HepG2 (cell line): ENCODE data around the gene RBP5. TPM values are rescaled to one million over a fixed set of nuclear protein-coding genes. Genes with fewer than 3 reads are reported as not detected.

Experiments
- BATF2 ChIP-seq: sonication (generic); formaldehyde crosslinking; IDR thresholded peaks from 2 replicates; pipeline ENCODE4 v1.8.0; 2022; ENCODE audit warnings: mild to moderate bottlenecking, missing genetic modification reagents, moderate library complexity
- IKZF1 ChIP-seq: fragments of 450-650 bp; IDR thresholded peaks from 2 replicates; pipeline ENCODE4 v1.7.1; 2016
- NCOA5 ChIP-seq: sonication (generic); formaldehyde crosslinking; IDR thresholded peaks from 2 replicates; pipeline ENCODE4 v1.4.0; 2020; ENCODE audit warnings: missing genetic modification reagents
- PCBP1 ChIP-seq: fragments of 200-400 bp; formaldehyde crosslinking; IDR thresholded peaks from 2 replicates; pipeline ENCODE4 v1.6.1; 2017; ENCODE audit warnings: mild to moderate bottlenecking, low read depth, low read length, borderline replicate concordance
- PHB2 ChIP-seq: fragments of 450-650 bp; IDR thresholded peaks from 2 replicates; pipeline ENCODE4 v1.6.1; 2018; ENCODE audit not compliant: partially characterized antibody
- PLSCR1 ChIP-seq: sonication (generic); formaldehyde crosslinking; IDR thresholded peaks from 2 replicates; pipeline ENCODE4 v1.5.0; 2020; ENCODE audit warnings: missing genetic modification reagents, mild to moderate bottlenecking, borderline replicate concordance
- RAD51 ChIP-seq: fragments of 450-650 bp; IDR thresholded peaks from 2 replicates; pipeline ENCODE4 v1.6.1; 2016; ENCODE audit warnings: borderline replicate concordance
- RBAK ChIP-seq: sonication (generic); formaldehyde crosslinking; IDR thresholded peaks from 2 replicates; pipeline ENCODE4 v1.5.1; 2020; ENCODE audit warnings: mild to moderate bottlenecking, missing genetic modification reagents
- SMC3 ChIP-seq: IDR thresholded peaks from 2 replicates; pipeline ENCODE4 v1.6.1; 2011; ENCODE audit warnings: low read length, improper control_type of control experiment
- TBL1XR1 ChIP-seq: fragments of 150-350 bp; IDR thresholded peaks from 2 replicates; pipeline ENCODE4 v1.6.1; 2014; ENCODE audit warnings: borderline replicate concordance, low read length; ENCODE audit not compliant: partially characterized antibody
- TCF7 ChIP-seq: sonication (generic); IDR thresholded peaks from 2 replicates; pipeline ENCODE4 v1.6.1; 2016; ENCODE audit warnings: antibody characterized with exemption, low read depth
- THRA ChIP-seq: sonication (generic); formaldehyde crosslinking; IDR thresholded peaks from 2 replicates; pipeline ENCODE4 v1.4.0; 2020; ENCODE audit warnings: missing genetic modification reagents, borderline replicate concordance
- ZBTB39 ChIP-seq: sonication (generic); formaldehyde crosslinking; IDR thresholded peaks from 2 replicates; pipeline ENCODE4 v1.5.0; 2020; ENCODE audit warnings: missing genetic modification reagents
- ZBTB7B ChIP-seq: sonication (generic); formaldehyde crosslinking; IDR thresholded peaks from 2 replicates; pipeline ENCODE4 v1.4.0; 2020; ENCODE audit warnings: missing genetic modification reagents
- ZNF12 ChIP-seq: sonication (generic); formaldehyde crosslinking; IDR thresholded peaks from 2 replicates; pipeline ENCODE4 v1.5.0; 2020; ENCODE audit warnings: missing genetic modification reagents
- ZNF281 ChIP-seq: sonication (generic); formaldehyde crosslinking; IDR thresholded peaks from 2 replicates; pipeline ENCODE4 v1.4.0; 2020; ENCODE audit warnings: missing genetic modification reagents, borderline replicate concordance
- ZNF501 ChIP-seq: sonication (generic); formaldehyde crosslinking; IDR thresholded peaks from 2 replicates; pipeline ENCODE4 v1.5.1; 2020; ENCODE audit warnings: mild to moderate bottlenecking, moderate library complexity, missing genetic modification reagents
- ZNF597 ChIP-seq: sonication (generic); formaldehyde crosslinking; IDR thresholded peaks from 2 replicates; pipeline ENCODE4 v1.5.0; 2020; ENCODE audit warnings: missing genetic modification reagents
- ZNF709 ChIP-seq: sonication (generic); formaldehyde crosslinking; IDR thresholded peaks from 2 replicates; pipeline ENCODE4 v1.5.0; 2020; ENCODE audit warnings: mild to moderate bottlenecking, missing genetic modification reagents
- ZNF713 ChIP-seq: sonication (generic); formaldehyde crosslinking; IDR thresholded peaks from 2 replicates; pipeline ENCODE4 v1.4.0; 2020; ENCODE audit warnings: mild to moderate bottlenecking, missing genetic modification reagents
- ZNF790 ChIP-seq: sonication (generic); formaldehyde crosslinking; IDR thresholded peaks from 2 replicates; pipeline ENCODE4 v1.8.0; 2022; ENCODE audit warnings: missing genetic modification reagents, mild to moderate bottlenecking, borderline replicate concordance
- polyA plus RNA-seq, 8 experiments: library from polyadenylated mRNA; depleted of rRNA in 3 of 8; stranded (reverse) in 7 of 8; unstranded in 1 of 8; fragments of >200 nt; fragmentation: Illumina TruSeq in 4 of 8; extraction: Trizol in 4 of 8; gene quantifications; 2 replicates each; pipeline versions ENCODE4 v1.2.1 to v1.2.3, GENCODE V29; 2011 to 2016; ENCODE audit warnings: low read depth in 4 of 8, missing spikeins in 1 of 8, mixed read lengths in 1 of 8; ENCODE audit not compliant: insufficient read depth in 1 of 8
- total RNA-seq, 5 experiments: library from RNA; depleted of rRNA; stranded (reverse); fragments of >200 nt; fragmentation: Illumina TruSeq; extraction: Trizol; gene quantifications; 2 replicates each; pipeline ENCODE4 v1.2.3, GENCODE V29; 2016; ENCODE audit warnings: low read depth in 1 of 5

Gene RBP5
- total and polyA plus RNA-seq, 2 of the 13 experiments (the other 11 are each of a cell fraction or from before 2014, with no cell fraction given) = 13.8 to 19.8 TPM

- TF ChIP-seq BATF2 = no peak
- no peak for TF ChIP-seq NCOA5 (CRISPR knock-in tag)
- TF ChIP-seq RBAK (CRISPR knock-in tag) = no peak
- TF ChIP-seq ZNF709 (CRISPR knock-in tag) = no peak
- TF ChIP-seq ZBTB7B = no peak
- no peak for TF ChIP-seq ZBTB39 (CRISPR knock-in tag)
- TF ChIP-seq THRA = no peak
- TF ChIP-seq TCF7 = no peak
- TF ChIP-seq PCBP1 = 0 out of 2 replicates have a peak, but pooled peaks have one; percentile 45
- TF ChIP-seq TBL1XR1 = no peak
- no peak for TF ChIP-seq PLSCR1 (CRISPR knock-in tag)
- TF ChIP-seq SMC3 = no peak
- no peak for TF ChIP-seq ZNF713 (CRISPR knock-in tag)
- no peak for TF ChIP-seq ZNF790 (CRISPR knock-in tag)
- TF ChIP-seq ZNF597 (CRISPR knock-in tag) = no peak
- no peak for TF ChIP-seq IKZF1
- no peak for TF ChIP-seq ZNF12
- no peak for TF ChIP-seq RAD51
- 0 out of 2 replicates have a peak, but pooled peaks have one; percentile 52 for TF ChIP-seq ZNF501 (CRISPR knock-in tag)
- TF ChIP-seq PHB2 = no peak
- TF ChIP-seq ZNF281 (CRISPR knock-in tag) = peak; percentile 18; the same call in 1 of the 2 replicates
Observed at GRCh38 chr12:7130701-7131501, 2.2 kb upstream of the RBP5 start (continued).
